GM18505 (cell line): ENCODE measurements around the gene POU3F3.

ENCODE experiments used
- ATAC-seq: cut with Tn5 transposase; IDR thresholded peaks from one replicate; pipeline ENCODE4 v1.9.1; 2021; ENCODE audit not compliant: unreplicated experiment
- POLR2A ChIP-seq: IDR thresholded peaks from 4 replicates; pipeline ENCODE4 v1.6.1; 2011; ENCODE audit warnings: borderline replicate concordance; ENCODE audit not compliant: insufficient read depth, insufficient read length; ENCODE audit errors: extremely low read depth

The POU3F3 gene

DNA sequence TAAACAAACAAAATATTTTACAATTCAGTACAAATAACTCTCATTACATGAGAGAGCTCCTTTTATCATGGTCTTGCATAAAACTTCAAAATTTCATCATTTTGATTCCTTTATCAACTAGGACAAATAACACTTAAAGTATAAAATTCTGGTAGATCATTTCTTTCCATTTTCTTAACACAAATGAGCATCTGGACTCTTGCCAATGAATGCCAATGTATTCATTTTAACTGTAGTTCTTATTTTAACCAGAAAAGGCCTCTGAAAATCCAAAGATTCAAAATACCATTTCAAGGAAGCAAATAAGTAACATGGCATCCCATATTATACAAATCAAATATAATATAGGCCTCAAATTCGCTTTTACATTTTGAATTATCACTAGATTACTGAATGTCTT, 13.8 kb upstream of the POU3F3 start:
- no peak for TF ChIP-seq POLR2A
- ATAC-seq = no peak

DNA sequence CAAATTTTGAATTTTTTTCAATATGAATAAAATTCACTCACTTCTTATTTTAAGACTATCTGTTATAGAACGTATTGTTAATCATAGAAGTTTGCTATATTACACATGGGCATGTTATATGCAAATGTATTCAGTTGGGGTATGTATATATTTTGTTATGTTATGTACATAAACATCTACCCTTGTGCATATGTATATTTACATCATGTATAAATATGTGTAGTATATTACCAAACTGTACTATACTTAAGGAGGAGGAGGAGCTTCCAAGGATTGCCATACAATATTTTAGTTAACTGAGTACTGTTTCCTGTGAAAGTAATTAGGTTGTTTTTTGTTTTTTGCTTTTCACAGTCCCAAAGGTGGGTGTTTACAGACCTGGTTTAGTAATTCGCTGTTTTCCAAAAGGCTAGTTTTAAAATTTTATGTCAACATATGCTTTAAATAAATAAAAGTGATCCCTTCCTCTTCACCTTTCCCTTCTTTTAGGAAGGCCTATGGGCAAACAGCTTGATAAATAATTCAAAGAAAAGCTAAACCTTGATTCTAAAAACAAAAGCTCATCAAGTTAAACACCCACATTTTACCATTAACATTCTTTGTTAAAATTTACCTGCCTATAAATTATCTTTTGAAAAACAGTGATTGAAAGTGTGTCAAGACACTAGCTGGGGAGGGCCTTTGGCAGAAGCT, 12.9 kb upstream of the POU3F3 start:
- no peak for TF ChIP-seq POLR2A
- no peak for ATAC-seq

DNA sequence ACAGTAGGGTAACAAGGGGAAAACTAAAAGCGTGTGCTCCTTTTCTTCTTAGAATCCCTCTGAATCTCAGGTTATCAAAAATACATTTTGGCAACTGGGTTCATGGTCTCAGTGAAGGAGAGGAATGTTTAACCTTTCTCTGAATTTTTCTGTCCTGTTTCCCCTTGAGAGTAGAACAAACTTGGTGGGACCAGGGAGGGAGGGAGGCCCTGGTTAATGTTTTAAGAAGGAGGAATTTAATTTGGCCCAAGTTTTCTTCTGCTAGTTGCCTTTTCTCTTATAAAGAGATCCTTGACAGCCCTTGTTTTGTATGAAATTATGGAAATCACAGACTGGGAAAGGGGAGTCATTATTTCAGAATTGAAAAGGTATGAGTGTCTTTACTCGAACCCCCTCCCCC, 12.2 kb upstream of the POU3F3 start:
- no peak for ATAC-seq
- no peak for TF ChIP-seq POLR2A

DNA sequence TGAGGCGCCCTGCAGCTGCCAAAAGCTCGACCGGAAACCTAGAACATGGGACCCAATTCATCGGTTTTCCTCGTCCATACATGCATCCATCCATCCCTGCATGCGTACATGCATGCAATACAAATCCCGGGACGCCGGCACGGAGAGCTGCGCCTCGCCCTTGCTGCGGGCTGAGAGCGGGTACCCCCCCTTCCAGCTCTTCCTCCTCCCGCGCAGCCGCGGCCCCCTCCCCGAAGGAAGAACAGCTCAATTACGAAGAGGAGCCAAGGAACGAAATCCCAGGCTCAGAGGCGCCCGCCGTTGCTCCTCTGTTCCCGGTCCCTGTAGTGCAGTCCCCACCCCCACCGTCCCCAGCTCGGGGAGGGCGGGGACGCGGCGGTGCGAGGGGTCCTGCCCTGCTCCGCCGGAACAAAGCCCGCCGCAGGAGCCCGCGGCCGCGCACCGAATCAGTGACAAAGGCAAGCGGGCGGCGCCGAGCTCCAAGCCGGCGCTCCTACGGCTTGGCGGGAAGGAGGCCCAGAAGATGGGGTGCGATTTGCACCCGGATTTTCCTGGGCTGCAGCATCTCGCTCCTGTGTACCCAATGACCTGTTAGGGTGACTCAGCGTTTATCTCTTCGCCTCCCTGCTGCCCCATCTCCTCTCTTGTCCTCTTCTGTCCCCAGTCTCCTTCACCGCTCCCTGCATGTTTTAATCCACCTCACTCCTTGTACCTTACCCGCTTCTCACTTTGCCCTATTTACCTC, 8.9 kb upstream of the POU3F3 start:
- ATAC-seq = no peak
- no peak for TF ChIP-seq POLR2A

DNA sequence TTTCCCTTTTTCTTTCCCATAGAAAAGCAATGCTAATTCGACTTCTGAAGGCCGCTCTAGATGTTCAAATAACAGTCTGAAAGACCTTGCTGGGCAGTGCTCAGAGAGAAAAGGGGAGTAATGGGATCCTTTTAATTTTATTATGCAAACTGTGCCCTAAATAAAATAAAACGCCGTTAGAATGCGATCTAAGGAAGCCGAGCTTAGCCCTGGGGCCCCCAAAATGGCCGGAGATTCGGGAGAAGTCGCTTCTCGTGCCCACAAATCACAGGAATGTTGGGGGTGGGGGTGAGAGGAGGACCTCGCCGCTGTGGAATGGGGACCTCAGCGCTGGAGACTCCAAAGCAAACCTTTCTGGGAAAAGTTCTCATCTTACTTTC, 8.4 kb upstream of the POU3F3 start:
- TF ChIP-seq POLR2A = no peak
- no peak for ATAC-seq

DNA sequence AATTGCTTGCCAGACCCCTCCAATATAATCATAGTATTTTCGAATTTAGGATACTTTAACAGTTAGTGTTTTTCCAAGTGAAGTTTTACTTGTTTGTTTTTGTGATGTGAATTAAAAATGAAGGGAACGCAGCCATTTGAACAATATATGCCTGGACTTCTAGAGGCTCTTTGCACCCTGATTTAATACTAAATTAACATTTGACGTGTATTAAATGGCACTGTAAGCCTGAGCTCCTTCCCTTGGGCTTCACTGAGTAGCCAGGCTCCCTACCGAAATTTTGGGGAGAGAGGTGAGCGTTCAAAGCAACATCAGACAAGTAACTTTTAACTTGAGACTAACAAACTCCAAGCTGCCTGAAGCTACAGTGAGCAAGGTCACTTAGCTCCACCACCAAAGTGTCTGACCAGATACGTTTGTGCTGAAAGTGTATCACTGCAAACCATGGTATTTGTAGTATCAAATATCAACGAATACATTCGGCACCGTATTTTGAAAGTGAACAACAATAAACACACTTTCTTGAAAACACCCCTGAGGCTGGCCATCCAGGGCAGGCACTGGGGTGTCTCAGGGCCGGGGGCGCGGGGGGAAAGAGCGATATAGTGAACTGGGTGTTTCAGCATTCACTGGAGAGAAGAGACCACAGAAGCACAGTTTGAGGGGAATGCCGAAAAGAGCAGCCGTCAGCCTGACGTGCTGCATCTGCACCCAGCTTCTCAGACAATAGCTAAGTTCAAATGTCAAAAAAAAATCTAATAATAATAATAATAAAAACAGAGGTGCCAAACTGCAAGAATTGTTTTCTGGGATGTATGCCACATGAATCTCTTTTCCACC, 7.7 kb upstream of the POU3F3 start:
- ATAC-seq = no peak
- TF ChIP-seq POLR2A = no peak

DNA sequence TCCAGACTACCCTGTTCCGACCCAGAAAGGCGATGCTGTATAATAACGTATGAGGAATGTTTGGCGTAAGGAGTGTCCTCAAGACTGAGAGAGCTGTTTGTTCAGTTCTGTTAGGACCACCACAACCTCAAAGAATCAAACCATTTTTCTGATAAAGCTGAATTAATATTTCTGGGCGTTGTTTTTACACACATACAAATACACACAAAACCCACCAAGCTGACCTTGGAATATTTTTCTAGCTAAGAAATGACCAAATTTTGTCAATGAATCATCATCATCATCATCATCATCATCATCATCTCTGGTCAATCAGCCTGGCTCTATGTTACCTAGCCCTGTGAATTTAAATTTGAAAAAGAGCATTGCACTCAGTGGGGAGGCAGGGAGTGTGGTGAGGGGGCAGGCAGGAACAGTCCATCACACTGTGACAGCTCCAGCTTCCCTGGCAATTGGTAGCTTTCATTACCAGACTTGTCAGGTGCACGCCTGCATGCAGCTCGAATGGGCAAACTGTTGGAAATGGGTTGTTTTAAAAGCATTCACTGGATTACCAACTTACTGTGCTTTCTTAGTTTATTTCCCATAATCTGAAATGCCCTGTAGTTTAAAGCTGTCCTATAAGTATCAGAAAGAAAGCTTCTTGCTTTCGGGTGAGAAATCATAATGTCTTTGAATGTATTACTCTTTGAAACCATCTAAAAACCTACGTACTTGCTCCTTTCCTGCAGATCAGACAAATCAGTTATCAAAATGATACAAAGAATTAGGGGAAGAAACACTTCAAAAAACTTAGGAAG, 6.9 kb upstream of the POU3F3 start:
- no peak for TF ChIP-seq POLR2A
- ATAC-seq = no peak

DNA sequence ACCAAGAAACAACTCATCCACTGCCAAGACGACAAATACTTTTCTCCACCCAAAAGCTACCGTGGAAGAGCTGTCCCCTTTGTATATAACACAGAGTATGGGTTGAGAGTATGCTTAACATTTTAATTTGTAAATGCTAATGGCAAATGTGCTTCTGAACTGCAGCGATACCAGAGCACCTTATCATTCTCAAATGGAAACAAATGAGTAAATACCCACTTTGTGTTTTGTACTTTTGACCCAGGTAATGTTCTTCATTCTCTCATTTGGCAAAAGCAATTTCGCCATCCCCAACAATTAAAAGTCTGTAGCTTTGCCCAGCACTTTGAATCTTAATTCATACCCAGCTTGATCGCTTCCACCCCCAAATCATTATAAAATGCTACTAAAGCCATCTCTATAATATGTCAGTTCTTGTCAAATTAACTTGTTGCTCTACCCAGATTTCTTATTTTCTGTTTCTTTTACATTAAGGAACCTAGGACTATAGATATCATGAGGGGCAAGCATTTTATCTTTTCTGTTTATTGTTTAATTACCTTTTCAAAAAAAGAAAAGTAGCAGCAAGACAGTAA, 6.2 kb upstream of the POU3F3 start:
- no peak for ATAC-seq
- TF ChIP-seq POLR2A = no peak

DNA sequence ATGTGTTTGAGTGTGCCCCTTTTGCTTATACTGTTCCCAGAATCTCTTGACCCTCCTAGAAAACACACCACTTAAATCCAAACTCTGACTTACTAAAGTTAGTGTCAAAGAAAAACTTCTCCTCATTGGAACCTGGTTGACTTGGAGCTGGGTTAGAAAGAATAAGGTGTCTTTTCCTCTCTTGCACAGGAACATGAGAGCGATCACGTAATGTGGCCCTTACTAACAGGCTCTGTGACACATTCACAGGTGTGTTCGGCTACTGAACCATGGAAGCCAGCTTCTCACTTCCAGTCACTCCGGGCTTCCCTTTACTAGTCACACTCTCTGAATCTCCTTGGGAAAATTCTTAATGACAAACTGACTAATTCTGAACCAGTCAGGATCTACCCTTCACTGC, 5.4 kb upstream of the POU3F3 start:
- TF ChIP-seq POLR2A = no peak
- peak; percentile 34 for ATAC-seq

DNA sequence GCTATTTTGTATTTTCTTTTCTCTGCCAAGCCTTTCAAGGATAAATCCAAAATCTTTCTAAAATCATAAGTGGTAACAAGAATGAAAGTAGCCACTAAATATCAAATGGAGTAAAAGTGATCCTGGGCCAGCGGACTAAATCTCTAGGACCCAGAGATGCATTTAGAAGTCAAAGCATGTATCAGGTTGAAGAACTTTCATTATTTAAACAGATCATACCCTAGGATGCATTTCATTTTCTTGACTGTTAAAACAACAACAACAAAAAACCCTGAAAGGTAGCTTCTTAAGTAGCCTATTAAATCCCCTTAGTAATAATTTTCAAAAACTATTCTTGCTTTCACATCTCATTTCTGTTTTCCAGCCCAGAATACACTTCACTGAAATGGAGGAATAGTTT, 4.8 kb upstream of the POU3F3 start:
- ATAC-seq = no peak
- TF ChIP-seq POLR2A = no peak

DNA sequence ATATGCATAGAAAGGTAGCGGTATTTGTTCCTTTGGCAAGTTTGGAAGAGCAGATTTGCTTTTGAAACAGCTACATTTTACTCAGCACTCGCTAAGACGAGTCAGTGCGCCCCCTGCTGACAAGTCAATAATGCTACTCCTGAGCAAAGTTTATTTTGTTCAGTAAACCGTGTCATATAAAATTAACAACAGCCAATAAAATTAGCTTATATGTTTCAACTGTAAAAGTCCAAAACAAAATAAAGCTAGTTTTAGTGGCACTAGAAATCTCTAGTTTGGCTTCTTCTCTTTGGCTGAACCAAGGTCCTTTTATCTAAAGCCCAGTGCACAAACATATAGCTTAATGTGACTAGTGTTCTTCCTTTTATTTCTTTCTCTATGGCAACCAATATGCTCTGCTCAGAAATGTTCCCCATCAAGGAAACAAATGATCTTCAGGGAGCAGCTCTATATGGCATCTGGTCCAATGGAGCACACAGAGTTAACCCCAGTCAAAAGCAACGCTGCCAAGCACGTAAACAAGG, 4.2 kb upstream of the POU3F3 start:
- ATAC-seq = no peak
- no peak for TF ChIP-seq POLR2A
